GM19455 (cell line): ENCODE measurements around the gene PLAC1.

ENCODE experiments used
- ATAC-seq: cut with Tn5 transposase; IDR thresholded peaks from one replicate; pipeline ENCODE4 v1.9.1; 2021; ENCODE audit not compliant: unreplicated experiment

PLAC1 gene

DNA sequence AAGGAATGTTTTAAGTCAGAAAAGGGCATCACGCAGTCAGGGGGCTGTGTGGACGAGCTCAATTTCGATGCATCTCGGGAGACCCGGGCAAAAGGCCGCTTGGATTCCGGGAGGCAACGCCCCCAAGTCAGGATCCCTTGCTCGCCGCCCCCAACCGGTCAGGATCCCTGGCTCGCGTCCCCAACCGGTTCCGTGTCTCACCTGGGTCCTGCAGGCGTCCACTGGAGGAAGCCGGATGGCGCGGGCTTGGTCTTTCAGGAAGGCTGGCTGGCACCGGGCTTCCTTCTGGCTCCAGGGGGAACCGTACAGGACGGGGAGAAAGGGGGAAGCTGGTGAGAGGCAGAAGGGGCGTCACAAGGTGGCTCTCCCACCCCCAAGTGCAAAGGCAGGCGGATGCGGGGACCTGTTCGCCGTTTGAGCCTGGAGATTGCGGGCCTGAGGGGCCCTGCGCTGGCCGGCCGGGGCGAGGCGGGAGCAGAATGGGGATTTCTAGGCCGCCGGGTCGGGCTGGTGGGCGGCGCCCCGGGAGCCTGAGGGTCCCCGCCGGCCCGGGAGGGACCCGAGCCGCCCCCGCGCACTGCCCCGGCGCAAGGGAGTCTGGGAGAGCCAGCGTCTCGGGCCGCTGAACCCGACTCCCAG lies 113.6 kb downstream of the PLAC1 start:
- no peak for ATAC-seq

DNA sequence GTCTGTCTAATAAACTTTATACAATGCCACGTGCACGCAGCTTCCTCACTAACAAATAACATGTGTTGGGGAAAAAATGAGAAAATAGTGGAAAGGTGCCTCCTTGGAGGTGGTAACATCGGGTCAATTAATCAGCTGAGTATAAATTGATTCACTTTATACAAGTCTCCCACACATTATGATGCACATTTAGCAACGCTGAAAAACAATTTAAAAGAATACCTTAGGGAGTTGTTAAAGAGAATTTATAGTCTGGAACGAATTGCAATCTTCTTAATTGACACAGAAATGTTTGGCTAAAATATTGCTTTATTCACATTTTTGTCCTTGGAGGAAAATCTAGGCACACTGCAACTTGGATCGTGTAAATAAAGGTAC lies 114.1 kb downstream of the PLAC1 start:
- ATAC-seq, result no peak

DNA sequence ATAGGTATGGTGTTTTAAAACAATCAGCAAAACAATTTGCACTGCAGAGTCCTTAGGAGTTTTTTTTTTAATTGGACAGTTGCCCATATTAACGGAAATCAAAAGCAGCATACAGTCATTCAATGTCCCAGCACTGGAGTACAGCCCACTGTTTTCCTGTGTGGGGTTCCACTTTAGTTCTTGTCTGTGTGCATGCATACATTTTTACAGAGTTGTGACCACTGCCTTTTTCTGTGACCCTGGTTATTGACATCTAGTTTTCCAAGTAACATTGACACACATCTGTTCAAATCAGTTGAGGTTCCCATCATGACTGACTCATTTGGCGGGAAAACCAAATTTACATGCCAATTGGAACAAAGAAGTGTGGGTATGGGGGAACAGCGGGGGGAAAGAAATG lies 115.0 kb downstream of the PLAC1 start:
- ATAC-seq, result no peak

DNA sequence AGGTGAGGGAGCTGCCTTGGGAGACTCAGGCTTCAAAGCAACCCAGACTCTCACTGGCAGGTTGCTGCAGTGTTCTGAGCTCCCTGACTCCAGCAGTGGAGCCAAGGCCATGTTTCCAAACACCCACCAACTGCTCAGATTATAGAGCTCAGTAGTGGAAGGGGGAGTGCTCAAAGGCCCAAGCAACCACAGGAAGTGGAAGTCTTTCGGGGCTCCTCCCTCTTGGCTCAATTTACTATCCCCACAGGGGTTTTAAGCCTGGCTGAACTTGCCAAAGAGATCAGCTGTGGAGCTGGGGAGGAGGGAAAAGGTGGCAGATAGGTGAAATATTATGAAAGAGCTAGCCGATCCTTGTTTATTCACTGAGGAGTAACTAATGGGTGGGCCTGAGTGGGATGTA lies 115.8 kb downstream of the PLAC1 start:
- ATAC-seq, result no peak

GRCh38 chrX:134541906-134542305 lies 116.4 kb downstream of the PLAC1 start:
- no peak for ATAC-seq

GRCh38 chrX:134538316-134538715 lies 120.0 kb downstream of the PLAC1 start:
- ATAC-seq, result no peak

- ATAC-seq, result no peak
Measured at GRCh38 chrX:134537179-134537955, 120.9 kb downstream of the PLAC1 start.

DNA sequence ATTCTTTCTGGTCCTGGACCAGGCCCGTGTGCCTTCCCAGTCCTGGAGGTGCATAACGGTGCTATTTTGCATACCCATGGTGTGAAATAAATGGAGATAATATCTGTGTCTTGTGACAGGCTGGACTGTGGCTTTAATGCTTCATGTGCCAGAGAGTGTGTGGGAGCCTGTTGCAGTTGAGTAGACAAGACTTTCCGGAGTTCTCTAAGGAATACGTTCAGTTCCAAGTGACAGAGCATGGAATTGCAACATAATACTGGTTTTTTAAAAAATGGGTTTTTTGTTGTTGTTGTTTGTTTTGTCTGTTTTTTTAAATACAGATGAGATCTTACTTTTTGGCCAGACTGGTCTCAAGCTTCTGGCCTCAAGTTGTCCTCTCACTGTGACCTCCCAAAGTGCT lies 124.3 kb downstream of the PLAC1 start:
- no peak for ATAC-seq

DNA sequence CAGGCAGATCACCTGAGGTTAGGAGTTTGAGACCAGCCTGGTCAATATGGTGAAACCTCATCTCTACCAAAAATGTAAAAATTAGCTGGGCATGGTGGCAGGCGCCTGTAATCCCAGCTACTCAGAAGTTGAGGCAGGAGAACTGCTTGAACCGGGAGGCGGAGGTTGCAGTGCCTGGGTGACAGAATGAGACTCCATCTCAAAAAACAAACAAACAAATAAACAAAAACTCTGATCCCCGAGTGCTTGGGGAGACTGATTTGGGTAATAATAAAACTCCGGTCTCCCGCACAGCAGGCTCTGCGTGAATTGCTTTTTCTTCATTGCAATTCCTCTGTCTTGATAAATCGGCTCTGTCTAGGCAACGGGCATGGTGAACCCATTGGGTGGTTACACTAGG lies 124.9 kb downstream of the PLAC1 start:
- no peak for ATAC-seq

DNA sequence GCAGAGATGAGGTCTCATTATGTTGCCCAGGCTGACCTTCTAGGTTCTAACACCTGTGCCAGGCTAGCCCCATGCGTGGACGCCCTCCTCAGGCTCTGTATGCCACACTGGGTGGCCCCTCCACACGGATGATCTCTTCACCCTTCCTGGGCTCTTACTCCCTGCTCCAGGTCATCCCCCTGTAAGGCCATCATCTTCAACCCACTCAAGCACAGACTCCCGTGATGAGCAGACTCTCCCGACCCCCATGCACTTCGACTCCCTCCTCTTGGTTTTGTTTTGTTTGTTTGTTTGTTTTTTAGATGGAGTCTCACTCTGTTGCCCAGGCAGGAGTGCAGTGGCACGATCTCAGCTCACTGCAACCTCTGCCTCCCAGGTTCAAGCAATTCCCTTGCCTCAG lies 127.4 kb downstream of the PLAC1 start:
- no peak for ATAC-seq

DNA sequence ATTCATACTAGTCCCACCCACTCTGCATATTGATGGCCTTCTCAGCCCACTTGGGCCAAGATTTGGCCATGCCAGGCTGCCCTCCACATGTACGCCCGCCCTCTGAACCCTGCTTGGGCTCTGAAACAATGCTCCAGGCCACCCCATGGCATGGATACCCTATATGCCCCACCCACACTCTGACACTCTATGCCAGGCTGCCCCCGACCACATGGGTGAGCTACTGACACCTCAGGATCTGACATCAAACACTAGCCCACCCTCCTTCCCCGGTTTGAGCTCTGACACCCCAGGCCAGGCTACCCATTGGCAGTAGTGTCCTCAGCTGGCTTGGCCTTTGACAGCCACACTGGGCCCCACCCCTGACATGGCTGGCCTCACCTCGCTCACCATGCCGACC lies 128.8 kb downstream of the PLAC1 start:
- no peak for ATAC-seq

- no peak for ATAC-seq
Measured at GRCh38 chrX:134528960-134529359, 129.3 kb downstream of the PLAC1 start.

DNA sequence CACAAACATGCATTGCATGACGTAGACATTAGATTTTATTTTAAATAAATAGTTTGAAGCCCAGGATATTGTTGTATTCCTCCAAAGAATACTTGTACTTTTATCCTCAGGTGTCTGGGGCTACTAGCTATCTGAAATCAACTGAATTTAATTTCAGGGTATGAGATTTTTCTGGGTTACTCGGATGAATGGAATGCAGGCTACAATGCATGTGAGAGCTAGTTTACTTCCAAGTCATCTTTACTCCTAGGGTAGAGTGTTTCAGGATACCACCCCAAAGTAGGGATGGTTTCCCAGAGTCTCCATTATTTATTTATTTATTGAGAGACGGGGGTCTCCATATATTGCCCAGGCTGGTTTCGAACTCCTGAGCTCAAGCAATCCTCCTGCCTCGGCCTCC lies 131.9 kb downstream of the PLAC1 start:
- no peak for ATAC-seq

- no peak for ATAC-seq
Measured at GRCh38 chrX:134525086-134525792, 133.0 kb downstream of the PLAC1 start.

DNA sequence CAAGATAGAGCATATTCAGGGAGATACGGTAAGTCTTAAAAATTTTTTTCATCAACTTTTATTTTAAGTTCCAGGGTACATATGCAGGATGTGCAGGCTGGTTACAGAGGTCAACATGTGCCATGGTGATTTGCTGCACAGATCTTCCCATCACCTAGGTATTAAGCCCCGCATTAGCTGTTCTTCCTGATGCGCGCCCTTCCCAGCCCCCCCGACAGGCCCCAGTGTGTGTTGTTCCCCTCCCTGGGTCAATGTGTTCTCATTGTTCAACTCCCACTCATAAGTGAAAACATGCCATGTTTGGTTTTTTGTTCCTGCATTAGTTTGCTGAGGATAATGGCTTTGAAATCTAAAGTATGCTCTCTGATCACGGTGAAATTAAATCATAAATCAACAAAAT lies 134.1 kb downstream of the PLAC1 start:
- no peak for ATAC-seq

DNA sequence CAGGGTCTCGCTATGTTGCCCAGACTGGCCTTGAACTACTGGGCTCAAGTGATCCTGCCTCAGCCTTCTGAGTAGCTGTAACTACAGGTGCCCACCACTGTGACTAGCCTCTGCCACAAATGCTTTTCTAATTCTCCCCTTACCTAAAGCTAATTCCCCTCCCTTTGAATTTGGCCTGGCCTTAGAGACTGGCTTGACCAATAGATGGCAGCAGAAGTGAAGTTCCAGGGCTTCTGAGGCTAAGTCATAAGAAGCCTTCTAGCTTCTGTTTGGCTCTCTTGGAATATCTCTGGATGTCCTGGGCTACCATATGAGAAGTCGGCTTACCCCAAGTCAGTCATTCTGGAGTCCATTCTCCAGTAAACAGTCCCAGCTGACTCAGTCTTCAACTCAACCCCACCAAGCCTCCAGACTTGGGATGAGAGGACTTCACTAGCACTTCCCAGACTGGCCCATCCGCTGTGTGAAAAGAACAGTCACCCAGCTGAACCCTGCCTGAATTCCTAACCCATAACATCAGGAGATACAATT lies 137.3 kb downstream of the PLAC1 start:
- no peak for ATAC-seq
